Stimulated activated CD8-positive, alpha-beta memory T cell treated with anti-CD3 and anti-CD28 coated beads, Interleukin-2, amount 100 ng/mL, for 48 hours (primary cell): ENCODE results near the gene NRP1.
"Not testable (repeated sequence)": the region's sequence is repeated elsewhere in the genome, so short reads cannot be mapped to it uniquely, and the experiment has no call there.

Source experiments
- DNase-seq, 2 donors: peaks; one replicate each; pipeline ENCODE4 v3.0.0-alpha.2; 2020; ENCODE audit warnings: low read depth in 2 of 2

NRP1 gene

DNA sequence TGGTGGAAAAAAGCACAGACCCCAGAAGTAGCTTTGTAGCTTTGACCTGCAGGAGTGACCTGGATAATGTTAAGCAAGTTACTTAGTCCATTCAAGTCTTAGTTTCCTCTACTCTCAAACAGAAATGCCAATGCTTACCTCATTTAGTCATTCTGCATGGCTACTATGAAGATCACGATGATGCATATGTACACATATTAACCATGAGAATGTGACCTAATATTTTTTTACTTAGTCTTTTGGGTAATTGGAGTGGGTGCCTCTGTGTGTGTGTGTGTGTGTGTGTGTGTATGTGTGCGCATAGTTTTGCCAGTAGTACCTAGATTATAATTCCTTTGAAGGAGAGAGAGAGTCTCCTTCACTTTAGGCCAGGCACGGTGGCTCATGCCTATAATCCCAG is 95.8 kb downstream of the NRP1 start:
- no peak for DNase-seq

DNA sequence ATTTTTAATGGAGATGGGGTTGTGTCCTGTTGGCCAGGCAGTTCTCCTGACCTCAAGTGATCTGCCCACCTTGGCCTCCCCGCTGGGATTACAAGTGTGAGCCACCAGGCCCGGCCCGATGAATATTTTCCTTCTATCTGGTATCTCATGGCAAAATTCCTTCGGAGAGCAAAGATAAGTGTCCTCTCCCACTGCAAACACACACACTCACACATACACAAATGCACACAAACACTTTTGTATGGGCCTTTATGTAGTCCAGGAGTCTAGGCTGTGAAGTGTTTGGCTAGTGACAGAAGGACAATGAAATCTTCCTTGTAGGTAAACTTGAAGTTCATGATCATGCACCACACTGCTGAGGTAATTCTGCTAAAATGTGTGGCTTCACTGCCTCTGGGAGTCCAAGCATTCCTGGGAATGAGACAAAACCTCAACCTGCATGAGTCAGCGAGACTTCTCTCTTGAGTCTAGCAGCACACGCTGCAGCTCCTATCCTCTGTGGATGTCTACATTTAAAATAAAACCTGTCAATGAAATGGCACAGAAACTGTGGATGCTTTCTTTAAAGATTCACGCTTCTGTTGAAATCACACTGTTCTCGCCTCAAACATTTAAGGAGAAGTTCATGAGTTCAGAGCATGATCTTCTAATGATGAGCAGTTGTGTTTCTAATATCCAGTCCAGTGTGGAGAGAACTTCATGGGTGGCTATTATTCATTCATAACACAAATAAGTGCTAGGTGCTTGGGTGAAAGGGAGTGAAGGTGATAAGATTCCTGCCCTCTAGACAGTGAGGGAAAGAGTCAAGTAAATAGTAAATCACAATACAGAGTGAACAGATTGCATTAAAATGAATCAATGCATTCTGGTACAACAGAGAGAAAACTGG is 96.5 kb downstream of the NRP1 start:
- DNase-seq: no peak

DNA sequence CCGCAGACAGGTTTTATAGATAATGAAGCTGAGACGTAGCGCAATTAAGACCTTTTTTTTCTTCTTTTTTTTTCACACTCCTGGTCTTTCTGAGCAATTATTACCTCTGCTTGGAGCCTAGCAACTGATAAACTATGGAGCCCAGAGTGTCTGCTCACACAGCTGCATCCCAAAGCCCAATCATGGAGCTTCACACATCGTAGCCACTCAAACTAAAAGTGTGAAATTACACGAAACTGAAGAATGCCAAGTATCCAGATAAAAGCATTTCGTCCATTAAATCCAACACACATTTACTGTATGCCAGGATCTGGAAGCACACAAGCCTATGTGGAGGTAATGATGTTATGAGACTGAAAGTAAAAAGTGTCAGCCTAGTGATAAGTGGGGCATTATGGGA is 97.6 kb downstream of the NRP1 start:
- DNase-seq: no peak

DNA sequence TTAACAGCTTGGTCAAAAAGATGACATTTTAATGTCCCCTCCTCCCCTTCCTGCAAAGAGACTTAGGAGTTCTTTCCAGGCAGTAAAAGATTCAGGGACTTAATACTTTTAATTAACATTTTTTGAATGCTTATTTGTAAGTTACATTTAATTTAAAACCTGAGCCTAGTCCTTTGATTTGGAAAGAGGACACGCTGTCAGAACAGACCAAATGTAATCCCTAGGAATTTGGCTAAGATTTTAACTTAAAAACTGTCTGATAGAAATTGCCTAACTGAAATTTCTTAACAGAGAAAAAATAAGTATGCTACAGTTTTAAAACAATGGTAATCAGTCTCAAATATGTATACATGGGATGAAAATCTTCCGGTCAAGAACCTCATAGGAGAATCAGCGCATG is 98.5 kb downstream of the NRP1 start:
- no peak for DNase-seq

DNA sequence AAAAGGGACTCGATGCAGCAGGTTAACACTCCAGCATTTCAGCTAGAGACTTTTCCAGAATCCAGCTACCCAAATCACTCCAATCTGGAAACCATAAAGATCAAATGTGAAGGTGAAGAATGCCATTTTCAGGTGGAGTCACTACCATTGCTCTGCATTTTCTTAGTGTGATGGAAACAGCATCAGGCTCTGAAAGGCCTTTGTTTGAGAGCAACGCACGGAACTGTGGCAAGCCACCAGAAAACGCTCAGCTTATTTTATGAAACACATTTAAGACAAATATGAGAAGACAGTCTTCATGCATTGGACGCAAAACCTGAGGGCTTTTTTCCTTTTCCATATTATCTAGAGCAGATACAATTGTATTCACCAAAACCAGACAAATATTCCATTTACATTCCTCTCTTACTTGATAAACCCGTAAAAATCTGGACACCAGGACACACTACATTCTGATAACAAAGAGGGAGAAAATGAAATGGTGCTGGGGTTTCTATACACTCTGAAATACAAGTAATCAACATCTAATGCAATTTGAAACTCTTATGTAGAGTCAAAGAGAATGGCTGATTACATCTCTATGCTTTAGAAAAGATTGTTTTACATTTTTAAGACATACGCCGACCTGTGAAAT is 99.1 kb downstream of the NRP1 start:
- DNase-seq: no peak

DNA sequence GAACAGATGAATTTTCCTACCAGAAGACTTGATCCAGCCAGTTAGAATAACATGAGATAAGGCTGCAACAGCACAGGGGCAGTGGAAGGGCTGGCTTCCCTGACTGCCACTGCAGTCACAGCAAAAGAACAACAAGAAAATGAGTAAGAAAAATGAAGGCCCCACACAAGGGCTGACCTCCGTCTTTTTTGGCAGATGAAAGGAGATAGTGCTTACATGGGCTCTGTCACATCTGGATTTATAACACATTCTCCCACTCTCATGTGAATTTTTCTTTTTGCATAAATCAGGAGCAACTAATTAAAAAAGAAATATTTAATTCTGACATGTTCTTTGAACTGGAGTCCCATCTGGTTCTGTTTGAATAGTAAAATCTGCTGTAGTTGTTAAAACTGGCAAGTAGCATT is 99.6 kb downstream of the NRP1 start:
- no peak for DNase-seq

DNA sequence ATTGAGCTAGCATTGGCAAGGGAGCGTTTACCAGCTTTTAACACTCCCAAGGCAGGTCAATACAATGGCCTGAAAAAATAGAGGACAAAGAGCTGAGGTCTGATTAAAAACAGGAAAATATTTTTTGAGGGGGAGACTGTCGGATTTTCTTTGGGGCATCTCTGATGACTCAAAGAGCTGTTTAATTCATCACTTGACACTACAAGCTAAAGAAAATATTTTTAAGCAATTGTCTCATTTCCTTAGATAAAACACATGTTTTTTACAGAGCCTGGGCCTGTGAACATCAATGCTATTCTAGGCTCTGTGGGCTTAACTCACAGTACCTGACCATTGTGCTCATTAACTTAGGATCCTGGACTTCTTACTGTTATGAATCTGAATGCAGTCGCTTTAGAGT is 100.8 kb downstream of the NRP1 start:
- no peak for DNase-seq

DNA sequence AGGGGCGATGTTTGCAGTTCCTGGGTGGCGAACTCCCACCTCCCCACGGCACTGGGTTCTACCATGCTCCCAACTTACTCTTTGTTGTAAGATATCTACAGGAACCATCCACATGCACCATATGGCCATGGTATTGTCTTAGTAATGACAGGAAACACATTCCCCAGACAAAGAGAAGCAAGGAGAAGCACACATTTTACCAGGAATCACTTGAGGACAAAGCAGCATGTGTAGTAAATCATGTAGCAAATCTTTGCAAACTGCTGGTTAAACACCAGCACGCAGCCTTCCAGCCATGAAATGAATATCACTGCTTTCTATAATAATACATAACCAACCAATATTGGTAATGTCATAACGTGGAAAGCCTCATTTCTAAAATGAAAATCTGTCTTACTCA is 101.2 kb downstream of the NRP1 start:
- no peak for DNase-seq

DNA sequence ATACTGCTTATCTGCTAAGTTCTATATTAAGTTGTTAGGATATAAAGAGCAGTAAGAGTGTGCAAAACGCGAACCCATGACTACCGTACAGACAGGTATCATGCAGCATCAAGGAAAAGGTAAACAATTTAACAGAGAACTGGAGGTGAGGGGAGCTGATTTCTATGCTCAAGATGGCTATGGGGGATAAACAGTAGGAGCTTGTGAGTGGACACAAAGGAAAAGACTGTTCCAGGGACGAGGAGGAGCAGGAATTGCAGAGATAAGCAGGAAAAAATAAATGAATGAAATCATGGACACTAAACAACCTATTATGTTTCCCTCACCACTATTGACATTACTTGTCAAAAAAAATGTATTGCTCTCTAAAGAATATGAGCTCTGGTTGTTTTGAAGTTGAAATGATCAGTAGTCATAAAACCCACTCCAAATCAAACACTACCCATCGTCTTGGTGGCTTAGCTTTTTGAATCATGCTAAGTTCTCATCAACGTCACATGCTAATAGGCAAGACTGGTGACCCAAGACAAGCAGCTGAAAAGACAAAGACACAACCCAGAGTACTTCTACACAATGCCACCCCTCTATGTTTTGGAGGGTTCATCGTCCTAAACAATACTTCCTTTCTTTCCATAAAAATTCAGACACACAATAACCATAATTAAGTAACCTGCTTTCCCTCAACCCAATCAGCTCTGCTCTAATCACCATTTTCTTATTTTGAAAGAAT is 102.7 kb downstream of the NRP1 start:
- no peak for DNase-seq

DNA sequence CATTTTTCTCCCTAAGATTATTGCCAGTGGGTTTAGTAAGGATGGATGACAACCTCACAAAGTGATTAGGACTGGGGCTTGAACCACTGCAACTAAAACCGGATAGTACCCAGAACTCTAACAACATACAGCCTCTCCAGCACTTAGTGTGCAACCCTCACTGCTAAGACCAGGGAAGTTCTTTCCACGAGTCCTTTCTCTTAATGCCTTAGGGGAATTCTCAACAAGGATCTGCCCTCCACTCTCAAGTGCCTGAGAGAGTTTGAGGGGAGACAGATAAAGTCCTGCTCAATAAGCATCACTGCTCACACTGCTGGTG is 104.6 kb downstream of the NRP1 start:
- DNase-seq: no peak

DNA sequence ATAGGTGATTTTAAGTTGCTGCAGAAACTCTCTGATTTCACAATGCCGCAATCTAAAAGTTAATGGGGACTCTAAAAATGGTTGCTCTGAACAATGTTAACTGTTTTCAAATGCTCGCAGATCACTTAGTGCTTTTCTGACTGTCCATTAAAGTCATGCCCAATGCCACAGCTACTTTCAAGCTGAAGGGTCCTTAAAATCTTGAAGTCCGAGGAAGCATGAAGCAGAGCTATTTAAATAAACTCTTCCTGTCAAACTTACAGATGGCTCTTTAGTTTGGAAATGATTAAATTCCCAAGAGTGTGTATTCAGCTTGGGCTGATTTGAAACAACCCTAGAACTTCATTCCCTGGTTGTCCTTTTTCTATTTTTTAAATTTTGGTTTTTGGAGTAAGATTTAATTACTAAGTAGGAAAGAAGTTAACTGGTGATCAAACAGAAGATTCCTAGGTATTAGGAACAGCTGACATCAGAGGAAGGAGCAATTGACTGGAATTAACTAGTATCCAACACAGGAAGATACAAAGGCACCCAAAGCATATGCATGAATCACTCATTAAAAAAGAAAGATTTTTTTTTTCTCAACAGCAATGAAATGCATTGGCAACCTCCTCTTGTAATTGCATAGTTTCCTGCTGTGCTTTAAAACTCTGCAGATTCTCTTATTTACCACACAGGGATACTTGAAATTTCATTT is 105.1 kb downstream of the NRP1 start:
- DNase-seq: no peak

DNA sequence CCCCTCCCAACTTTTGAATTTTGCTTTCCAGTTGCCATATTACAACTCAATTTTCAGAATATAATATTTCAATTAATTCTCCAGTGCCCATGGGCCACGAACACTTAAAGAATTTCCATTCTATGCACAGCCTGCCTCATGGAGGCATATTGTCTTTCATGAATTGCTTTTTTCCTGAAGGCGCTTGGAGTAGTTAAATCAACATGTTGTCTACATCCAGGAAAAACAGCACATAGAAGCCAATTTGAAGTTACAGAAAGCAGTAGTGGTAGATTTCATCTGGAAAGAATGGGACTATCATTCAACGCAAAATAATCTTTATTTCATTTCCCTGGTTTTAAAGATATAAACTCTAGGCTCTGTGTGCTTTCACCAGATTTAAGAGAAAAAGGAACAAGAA is 106.0 kb downstream of the NRP1 start:
- DNase-seq: no peak

DNA sequence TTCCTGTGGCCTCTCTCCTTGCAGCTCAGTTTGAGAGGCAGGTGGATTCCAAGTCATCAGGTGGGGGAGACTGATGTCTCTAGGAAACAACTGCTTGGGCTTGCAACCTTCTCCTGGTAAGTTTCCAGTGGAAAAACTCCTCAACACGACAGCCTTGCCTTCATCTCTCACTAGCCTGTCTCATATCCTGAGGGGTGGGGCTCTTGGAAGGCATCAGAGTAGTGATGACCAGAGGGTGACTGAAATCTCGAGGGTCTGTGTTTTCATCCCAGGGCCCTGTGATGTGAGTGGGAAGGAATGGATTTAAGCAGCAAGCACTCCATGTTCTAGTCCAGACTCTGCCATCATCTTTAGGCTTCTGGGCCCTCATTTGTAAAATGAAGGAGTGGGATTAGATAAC is 107.0 kb downstream of the NRP1 start:
- DNase-seq: no peak

DNA sequence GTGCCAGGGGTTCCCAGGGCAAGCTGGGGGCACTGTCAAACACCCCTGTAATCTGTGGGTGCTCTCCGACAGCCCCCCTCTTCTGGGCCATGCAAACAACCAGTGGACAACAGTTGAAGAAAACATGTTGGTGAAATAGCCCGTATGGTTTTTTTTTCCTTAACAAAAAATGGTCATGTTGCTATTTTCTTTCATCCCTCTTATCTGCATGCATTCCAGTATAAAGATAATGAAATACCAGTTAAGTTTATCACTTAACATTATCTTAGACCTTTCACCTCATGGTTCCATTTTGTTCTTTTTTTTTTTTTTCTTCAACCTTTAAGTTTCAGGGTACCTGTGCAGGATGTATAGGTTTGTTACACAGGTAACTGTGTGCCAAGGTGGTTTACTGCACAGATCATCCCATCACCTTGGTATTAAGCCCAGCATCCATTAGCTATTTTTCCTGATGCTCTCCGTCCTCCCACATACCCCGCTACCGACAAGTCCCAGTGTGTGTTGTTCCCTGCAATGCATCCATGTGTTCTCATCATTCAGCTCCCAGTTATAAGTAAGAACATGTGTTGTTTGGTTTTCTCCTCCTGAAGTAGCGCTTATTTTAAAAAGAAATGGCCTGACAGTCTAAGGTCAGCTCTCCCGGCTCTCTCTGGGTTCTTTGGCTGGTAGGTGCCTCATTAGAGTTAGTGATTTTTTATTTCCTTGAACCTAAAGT is 110.1 kb downstream of the NRP1 start:
- no peak for DNase-seq

DNA sequence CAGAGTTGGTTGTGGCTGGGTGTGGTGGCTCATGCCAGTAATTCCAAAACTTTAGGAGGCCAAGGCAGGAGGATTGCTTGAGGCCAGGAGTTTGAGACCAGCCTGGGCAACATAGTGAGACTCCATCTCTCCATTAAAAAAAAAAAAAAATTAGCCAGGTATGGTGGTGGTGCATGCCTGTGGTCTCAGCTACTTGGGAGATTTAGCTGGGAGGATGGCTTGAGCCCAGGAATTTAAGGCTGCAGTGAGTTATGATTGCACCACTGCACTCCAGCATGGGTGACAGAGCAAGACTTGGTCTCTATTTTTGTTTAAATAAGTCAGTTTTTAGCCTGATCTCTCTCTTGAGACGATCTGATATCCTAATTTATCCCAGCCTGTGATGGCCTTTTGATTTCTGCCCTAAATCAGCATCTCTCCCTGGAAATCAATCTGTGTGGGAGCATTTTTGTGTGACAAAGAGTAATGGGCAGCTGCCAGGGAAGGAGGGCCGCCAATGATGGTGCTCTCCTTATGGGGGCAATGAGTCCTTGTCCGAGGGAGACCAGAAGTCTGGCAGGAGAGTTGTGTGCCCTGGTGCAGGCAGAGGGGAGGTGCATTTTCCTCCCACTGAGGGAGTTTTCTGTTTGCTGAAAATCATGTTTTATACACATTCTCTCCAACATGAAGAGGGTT is 111.0 kb downstream of the NRP1 start:
- no peak for DNase-seq

DNA sequence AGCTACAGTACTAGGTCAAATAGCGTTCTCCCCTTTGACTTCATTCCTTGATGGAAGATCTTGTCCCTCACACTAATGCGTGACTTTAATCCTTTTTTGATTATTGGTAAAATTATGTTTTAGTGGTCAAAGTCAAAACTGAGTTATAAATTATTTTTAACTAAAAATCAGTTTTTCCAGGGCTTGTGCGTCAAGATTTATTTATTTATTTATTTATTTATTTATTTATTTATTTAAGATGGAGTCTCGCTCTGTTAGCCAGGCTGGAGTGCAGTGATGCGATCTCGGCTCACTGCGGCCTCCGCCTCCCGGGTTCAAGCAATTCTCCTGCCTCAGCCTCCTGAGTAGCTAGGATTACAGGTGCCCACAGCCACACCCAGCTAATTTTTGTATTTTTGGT is 112.2 kb downstream of the NRP1 start:
- DNase-seq: not testable (repeated sequence)

DNA sequence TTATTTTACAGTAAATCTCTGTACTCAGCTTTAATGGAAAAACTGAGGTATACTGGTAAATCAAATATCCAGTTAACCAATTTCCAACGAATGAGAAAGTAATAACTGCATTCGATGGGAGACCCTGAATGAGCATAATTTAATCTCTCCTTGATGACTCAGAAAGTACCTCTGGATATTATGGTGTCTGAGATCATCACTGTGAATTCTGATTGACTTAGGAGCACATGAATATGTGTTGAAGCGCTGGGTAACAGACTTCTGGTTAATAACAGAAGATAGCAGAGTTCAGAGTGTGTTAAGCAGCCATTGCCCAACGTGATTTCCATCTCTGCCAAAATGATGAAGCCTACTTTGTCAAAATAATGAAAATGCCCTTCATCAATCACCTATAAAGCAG is 116.6 kb downstream of the NRP1 start:
- DNase-seq: no peak

DNA sequence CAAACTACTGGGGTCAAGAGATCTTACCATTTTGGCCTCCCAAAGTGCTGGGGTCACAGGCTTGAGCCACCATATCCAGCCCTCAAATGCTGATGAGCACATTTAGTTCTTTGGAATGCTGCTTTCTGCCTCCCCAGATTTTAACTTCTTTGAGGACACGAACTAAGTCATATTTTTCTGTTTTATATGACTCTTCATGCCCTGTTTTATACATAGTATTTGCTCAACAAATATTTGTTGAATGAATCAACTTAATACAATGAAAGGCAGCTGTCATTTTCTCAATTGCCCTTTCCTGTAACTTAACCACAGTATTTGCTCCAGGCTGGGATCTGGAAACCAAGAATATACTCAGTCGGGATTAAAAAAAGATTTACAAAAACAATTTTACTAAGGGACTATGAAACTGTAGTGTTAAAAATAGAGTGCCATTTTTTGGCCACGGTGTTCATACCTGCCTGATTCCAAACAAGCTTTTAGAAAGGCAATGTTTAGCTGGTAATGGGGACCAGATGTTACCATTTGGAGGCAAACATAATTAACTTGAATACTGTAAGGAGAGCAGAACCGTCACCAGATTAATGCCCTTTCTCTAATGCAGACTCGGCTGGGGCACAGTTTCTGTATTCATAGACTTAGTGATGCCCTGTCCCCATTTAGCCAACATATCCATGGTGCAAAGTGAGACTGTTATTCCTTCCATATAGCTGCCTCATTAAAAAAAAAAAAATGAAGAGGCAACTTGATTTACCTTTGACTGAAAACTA is 117.6 kb downstream of the NRP1 start:
- no peak for DNase-seq

DNA sequence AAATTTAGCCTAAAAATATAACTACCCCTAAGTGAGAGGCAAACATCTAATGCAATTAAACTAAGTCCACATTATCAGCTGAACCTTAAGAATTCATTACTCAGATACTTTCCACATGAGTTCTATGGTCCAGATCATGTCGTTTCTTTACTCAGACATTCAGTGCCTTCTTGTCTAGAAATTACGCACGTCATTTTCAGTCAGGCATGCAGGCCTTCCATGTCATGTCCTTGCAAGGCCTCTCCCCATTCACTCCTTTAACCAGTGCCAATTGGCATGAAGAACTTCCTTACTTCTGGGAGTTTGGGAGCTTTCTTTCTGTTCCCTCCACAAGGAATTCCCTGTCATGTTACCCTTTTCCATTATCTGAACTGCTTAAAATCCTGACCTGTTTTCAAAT is 118.8 kb downstream of the NRP1 start:
- DNase-seq: no peak

DNA sequence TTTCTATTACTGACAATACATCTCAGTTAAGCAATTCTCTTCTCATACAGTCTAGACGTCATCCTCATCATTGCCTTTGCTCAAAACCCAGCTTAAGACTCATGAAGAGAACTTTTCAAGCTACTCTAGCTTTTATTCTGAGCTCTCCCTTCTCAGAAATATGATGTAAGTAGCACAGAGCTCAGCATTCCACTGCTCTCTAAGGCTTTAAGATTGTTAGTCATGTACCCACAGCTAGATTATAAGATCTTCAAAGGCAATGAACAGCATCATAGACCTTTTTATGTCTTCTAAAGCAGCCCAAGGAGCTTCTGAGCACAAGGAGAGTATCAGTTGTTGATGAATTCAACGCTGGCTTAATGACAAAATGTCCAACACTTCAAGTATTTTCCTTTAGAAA is 119.3 kb downstream of the NRP1 start:
- DNase-seq: no peak
